SKM-1 treated with dmso at 0.1 percent for 144 hours (cell line): ENCODE results near the gene ANXA2.

Experiments
- DNase-seq: peaks from one replicate; lab custom pipeline; 2025; ENCODE audit not compliant: unreplicated experiment; lab: John Stamatoyannopoulos, UW

The ANXA2 gene

GRCh38 chr15:60313906-60314305, 83.9 kb downstream of the ANXA2 start:
- DNase-seq: no peak

- DNase-seq: no peak
Observed at GRCh38 chr15:60307034-60307433, 90.8 kb downstream of the ANXA2 start.

GRCh38 chr15:60301024-60301423, 96.8 kb downstream of the ANXA2 start:
- DNase-seq: no peak

DNA sequence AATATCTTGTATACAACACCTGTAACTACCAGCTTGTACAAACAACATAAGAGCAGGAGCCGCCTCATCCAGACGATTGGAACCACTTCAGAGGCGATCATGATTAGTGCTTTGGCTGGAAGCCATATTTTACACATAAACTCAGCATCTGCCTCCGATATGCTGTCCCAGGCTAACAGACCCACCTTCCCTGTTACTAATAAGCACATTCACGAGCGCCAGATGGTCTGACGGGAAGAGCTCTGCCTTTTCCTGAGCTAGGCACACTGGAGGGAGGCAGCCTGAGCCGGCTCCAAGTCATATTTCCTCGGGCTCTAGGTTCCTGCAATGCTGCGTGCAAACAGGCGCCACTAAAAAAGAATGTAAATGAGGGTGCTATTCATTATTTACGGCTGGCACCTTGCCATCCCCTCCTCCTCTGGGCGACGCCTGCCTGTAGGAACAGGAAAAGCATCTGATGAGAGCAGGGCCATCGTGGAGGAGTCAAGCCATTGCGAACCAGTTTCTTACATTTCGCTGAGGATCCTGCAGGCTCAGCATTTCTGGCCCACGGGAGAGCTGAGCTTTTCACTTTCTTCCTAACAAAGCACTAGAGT, 98.2 kb downstream of the ANXA2 start:
- no peak for DNase-seq
